ENCODE measurements around the gene NOX3.
"Not testable (repeated sequence)": the region's sequence is repeated elsewhere in the genome, so short reads cannot be mapped to it uniquely, and the experiment has no call there.

The NOX3 gene

GRCh38 chr6:155398701-155399061 is 57.0 kb downstream of the NOX3 start:
- no peak for DNase-seq

- no peak for DNase-seq
Observed at GRCh38 chr6:155398221-155398620, 57.4 kb downstream of the NOX3 start.

GRCh38 chr6:155397172-155397705 is 58.4 kb downstream of the NOX3 start:
- no peak for DNase-seq

GRCh38 chr6:155396605-155397004 is 59.0 kb downstream of the NOX3 start:
- DNase-seq = no peak

GRCh38 chr6:155395339-155395738 is 60.3 kb downstream of the NOX3 start:
- no peak for DNase-seq

GRCh38 chr6:155389130-155389529 is 66.5 kb downstream of the NOX3 start:
- no peak for DNase-seq

- no peak for DNase-seq
Observed at GRCh38 chr6:155388591-155388990, 67.0 kb downstream of the NOX3 start.

GRCh38 chr6:155387481-155387880 is 68.2 kb downstream of the NOX3 start:
- no peak for DNase-seq

GRCh38 chr6:155384321-155384952 is 71.2 kb downstream of the NOX3 start:
- peak in 1 of 2 experiments; percentile 5 for DNase-seq

- peak in 1 of 2 experiments; percentile 10 for DNase-seq
Observed at GRCh38 chr6:155383913-155384312, 71.7 kb downstream of the NOX3 start.

GRCh38 chr6:155382338-155382685 is 73.3 kb downstream of the NOX3 start:
- DNase-seq = no peak

- no peak for DNase-seq
Observed at GRCh38 chr6:155381673-155382337, 73.8 kb downstream of the NOX3 start.

GRCh38 chr6:155380666-155381332 is 74.8 kb downstream of the NOX3 start:
- DNase-seq = peak in 1 of 2 experiments; percentile 21

GRCh38 chr6:155378724-155379123 is 76.9 kb downstream of the NOX3 start:
- DNase-seq = no peak

- no peak for DNase-seq
Observed at GRCh38 chr6:155378276-155378675, 77.4 kb downstream of the NOX3 start.

- no peak for DNase-seq
Observed at GRCh38 chr6:155377061-155377460, 78.6 kb downstream of the NOX3 start.

- no peak for DNase-seq
Observed at GRCh38 chr6:155375801-155376200, 79.8 kb downstream of the NOX3 start.

GRCh38 chr6:155374681-155375080 is 81.0 kb downstream of the NOX3 start:
- DNase-seq = no peak

GRCh38 chr6:155373276-155373675 is 82.4 kb downstream of the NOX3 start:
- DNase-seq = no peak

GRCh38 chr6:155372256-155372655 is 83.4 kb downstream of the NOX3 start:
- DNase-seq = no peak

GRCh38 chr6:155371230-155371629 is 84.4 kb downstream of the NOX3 start:
- no peak for DNase-seq

- no peak for DNase-seq
Observed at GRCh38 chr6:155366325-155366724, 89.3 kb downstream of the NOX3 start.

GRCh38 chr6:155364844-155365437 is 90.7 kb downstream of the NOX3 start:
- no peak for DNase-seq

- DNase-seq = not testable (repeated sequence)
Observed at GRCh38 chr6:155364021-155364420, 91.6 kb downstream of the NOX3 start.

Data from NCI-H2081 (cell line).